Measurements from ENCODE around the gene FRMD5.
"Not testable (repeated sequence)": the region's sequence is repeated elsewhere in the genome, so short reads cannot be mapped to it uniquely, and the experiment has no call there.

Gene FRMD5

GRCh38 chr15:44092221-44092620 is 102.8 kb downstream of the FRMD5 start:
- no peak for DNase-seq

GRCh38 chr15:44087578-44088465 is 107.2 kb downstream of the FRMD5 start:
- no peak for DNase-seq

- DNase-seq, result no peak
Measured at GRCh38 chr15:44084770-44085169, 110.3 kb downstream of the FRMD5 start.

GRCh38 chr15:44084171-44084570 is 110.9 kb downstream of the FRMD5 start:
- no peak for DNase-seq

GRCh38 chr15:44082558-44083157 is 112.4 kb downstream of the FRMD5 start:
- no peak for DNase-seq

GRCh38 chr15:44081026-44082013 is 113.8 kb downstream of the FRMD5 start:
- DNase-seq, result no peak

- DNase-seq, result no peak
Measured at GRCh38 chr15:44075535-44075934, 119.5 kb downstream of the FRMD5 start.

- no peak for DNase-seq
Measured at GRCh38 chr15:44069489-44069888, 125.6 kb downstream of the FRMD5 start.

- no peak for DNase-seq
Measured at GRCh38 chr15:44068347-44068746, 126.7 kb downstream of the FRMD5 start.

GRCh38 chr15:44066211-44066827 is 128.8 kb downstream of the FRMD5 start:
- DNase-seq, result peak; percentile 88

- DNase-seq, result no peak
Measured at GRCh38 chr15:44064706-44065105, 130.4 kb downstream of the FRMD5 start.

GRCh38 chr15:44058126-44058525 is 136.9 kb downstream of the FRMD5 start:
- no peak for DNase-seq

GRCh38 chr15:44045661-44046060 is 149.4 kb downstream of the FRMD5 start:
- no peak for DNase-seq

GRCh38 chr15:44045217-44045616 is 149.9 kb downstream of the FRMD5 start:
- DNase-seq, result no peak

- peak; percentile 63 for DNase-seq
Measured at GRCh38 chr15:44038755-44039191, 156.3 kb downstream of the FRMD5 start.

- DNase-seq, result no peak
Measured at GRCh38 chr15:44035781-44036699, 159.0 kb downstream of the FRMD5 start.

GRCh38 chr15:44034933-44035624 is 160.0 kb downstream of the FRMD5 start:
- DNase-seq, result no peak

GRCh38 chr15:44034334-44034733 is 160.7 kb downstream of the FRMD5 start:
- DNase-seq, result no peak

GRCh38 chr15:44033894-44034293 is 161.2 kb downstream of the FRMD5 start:
- DNase-seq, result peak; percentile 76

GRCh38 chr15:44032820-44033219 is 162.3 kb downstream of the FRMD5 start:
- not testable (repeated sequence) for DNase-seq

Data from hematopoietic multipotent progenitor cell treated with erythropoietin and hydrocortisone succinate and interleukin-3 and kit ligand, for 8 days (in vitro differentiated cells).